ENCODE measurements around the gene VRTN.

Gene VRTN

DNA sequence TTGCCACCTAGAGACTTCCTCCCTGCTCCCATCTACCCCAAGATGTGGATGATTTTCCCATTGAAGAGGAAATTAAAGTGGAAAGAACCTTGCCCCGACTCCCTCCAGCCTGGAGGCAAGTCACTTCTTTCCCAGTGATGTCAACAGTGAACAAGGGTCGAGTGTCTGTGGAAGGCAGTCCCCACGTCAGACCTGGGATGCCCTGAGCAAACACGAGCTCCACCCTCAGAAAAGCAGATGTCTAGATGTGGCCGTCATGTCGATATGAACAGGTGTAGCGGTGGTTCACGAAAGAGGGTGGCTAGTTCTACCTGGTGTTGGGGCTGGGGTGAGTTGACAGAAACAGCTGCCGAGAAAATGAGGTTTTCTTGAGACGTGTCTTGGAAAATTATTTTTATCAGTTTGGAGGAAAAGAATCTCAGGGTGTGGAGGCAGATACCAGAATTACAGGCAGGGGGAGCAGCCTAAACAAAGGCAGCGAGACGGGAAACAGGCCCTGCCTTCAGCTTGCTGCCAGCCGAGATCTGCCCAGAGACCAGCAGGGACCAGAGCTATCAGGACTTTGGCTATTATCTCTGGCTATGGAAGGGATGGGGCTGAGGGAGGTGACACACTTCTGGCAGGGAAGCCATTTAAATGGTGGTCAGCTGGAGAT lies 51.9 kb downstream of the VRTN start:
- no peak for DNase-seq

DNA sequence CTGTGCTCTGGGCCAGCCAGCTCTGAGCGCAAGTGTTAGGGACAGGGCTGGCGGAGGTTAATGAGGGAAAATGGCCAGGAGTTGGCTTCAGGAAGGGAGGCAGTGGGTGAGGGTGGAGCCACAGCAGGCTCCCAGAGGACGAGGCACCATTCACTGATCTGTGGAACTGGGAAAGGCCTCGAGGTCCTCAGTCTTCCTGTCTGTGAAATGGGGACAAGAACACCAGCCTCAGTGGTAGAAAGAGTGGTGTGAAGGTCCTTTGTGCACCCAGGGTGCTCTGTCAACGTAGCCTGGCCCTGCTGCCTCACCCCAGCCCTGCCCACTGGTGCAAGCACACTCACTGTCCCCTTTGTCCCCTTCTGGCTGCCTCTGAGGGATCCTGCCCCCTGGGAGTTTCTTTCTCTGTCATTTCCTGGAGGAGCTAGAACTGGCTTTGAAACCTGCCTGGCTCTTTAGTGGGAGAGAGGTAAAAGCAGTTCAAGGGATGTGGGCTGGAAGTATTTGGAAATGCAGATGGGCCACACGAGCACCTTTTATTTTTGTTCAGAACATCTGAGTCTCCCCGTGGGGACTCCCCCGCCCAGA lies 52.7 kb downstream of the VRTN start:
- DNase-seq: no peak

DNA sequence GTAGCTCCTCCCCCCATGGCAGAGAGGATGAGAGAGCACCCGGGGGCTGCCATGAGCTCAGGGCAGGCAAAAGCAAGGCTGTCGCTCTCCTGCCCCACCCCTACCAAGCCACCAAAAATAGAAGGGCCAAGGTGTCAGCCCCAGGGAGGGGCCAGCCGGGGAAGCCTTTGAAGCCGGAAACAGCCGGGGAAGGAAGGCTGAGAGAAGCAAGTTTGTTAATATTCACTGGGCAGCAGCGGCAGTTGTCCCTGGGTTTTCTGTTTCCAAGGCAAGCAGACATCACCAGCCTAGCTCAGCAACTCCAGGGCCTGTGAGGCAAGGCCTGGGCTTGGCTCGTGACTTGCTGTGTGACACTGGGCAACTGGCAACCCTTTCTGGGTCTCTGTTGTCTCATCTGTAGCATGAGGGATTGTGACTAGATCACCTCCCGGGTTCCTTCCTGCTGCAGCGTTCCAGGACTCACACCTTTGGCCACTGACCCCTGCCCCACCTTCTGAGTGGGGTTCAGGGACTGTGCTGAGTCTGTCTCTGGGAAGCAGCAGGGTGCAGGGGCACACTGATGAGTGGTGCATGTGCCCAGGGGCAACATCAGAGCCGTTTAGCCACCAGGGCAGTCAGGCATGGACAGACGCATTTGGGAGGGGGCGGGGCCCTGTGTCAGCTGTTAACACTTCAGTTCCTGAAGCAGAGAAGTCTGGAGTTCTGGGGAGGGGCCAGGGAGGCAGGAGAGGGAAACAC lies 53.4 kb downstream of the VRTN start:
- DNase-seq: no peak

DNA sequence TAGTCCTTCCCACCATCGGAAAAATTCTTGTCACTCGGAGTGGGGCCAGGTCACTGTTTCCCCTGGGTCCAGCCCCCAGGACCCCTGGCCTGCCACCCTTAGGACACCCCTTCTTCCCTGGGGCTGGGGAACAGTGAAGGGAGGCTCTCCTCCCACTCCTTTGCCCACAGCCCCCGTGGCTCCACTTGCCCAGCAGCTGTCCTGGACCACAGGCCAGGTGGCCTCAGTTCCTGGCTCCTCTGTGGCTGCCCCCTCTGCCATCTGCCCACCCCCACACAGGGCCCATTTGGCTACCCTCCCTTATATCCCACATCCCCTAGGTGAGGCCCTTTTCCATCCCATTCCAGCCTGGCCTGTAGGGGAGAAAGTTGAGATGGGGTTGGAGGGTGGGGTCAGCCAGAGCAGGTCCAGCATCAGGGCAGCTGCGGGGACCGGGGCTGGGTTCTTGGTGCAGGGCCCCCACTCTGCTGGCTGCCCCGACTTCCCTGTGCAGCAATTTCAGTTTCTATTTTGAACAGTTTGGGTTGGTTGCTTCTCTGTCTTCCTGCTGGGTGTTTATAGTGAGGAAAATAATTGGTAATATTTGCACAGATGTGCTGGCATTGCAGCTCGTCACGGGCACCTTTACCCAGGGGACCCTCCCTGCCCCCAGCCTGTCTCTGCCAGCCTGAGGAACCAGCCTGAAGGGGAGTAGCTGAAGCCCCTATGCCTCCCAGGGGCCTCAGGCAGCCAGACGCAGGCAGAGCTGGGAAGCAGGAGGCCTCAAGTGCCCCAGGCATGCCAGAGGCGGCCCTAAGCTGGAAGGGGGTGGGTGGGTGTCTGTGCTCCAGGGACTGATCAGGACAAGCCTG lies 54.4 kb downstream of the VRTN start:
- no peak for DNase-seq

DNA sequence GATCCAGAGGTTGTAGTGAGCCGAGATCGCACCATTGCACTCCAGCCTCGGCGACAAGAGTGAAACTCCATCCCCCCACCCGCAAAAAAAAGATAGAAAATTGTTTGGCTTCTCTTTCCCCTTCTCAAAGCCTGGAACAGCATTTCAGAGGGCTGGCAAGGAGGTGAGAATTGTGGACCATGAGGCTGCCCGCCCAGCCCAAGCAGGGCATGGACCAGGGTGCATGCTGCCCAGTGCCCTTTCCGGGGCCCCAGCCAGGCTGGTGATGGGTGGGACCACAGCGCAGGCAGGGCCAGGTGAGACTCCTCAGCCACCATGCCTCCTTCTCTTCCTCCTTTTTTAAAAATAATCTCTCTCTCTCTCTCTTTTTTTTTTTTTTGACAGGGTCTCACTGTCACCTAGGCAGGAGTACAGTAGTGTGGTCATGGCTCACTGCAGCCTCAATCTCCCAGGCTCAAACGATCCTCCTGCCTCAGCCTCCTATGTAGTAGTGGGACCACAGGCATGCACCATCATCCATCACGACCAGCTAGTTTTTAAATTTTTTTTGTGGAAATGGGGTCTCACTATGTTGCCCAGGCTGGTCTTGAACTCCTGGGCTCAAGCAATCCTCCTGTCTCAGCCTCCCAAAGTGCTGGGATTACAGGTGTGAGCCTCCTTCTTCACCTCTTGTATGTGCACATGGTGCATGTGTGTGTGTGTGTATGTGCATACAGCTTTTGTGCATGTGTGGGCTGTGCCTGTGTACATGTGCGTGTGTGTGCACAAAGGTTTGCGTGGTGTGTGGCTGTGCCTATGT lies 55.5 kb downstream of the VRTN start:
- no peak for DNase-seq

DNA sequence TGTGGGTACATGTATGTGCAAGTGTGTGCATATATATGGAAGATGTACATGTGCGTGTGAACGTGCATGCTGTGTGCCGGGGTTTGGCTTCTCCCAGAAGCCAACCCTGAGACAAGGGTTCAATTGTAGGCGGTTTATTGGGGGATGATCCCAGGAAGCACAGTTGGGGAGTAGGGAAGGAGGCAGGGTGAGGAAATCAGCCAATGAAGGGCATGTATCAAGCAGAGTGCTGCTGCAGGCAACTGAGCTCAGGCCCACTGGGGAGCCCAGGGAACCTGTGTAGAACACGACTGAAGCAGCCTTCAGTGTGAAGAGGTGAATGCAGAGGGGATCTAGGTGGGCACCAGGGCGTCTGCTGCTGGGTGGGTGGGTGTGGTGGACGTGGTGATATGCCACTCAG lies 56.2 kb downstream of the VRTN start:
- DNase-seq: no peak

DNA sequence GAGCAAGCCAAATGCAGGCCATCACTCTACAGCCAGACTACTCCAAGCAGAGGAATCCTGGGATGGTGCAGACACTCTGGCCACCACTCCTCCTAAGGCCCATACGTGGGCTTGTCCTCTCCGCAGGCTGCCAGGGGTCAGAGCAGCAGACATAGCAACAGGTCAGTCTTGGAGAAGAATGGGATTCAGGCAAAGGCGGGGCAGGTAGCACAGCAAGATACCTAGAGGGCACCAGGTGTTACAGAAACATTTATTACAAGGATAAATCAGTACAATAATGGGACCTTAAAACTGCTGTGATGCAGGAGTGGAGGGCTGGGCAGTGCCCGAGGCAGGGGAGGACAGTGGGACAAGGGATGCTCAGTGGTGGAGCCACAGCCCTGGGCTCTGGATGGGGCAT lies 57.4 kb downstream of the VRTN start:
- no peak for DNase-seq

DNA sequence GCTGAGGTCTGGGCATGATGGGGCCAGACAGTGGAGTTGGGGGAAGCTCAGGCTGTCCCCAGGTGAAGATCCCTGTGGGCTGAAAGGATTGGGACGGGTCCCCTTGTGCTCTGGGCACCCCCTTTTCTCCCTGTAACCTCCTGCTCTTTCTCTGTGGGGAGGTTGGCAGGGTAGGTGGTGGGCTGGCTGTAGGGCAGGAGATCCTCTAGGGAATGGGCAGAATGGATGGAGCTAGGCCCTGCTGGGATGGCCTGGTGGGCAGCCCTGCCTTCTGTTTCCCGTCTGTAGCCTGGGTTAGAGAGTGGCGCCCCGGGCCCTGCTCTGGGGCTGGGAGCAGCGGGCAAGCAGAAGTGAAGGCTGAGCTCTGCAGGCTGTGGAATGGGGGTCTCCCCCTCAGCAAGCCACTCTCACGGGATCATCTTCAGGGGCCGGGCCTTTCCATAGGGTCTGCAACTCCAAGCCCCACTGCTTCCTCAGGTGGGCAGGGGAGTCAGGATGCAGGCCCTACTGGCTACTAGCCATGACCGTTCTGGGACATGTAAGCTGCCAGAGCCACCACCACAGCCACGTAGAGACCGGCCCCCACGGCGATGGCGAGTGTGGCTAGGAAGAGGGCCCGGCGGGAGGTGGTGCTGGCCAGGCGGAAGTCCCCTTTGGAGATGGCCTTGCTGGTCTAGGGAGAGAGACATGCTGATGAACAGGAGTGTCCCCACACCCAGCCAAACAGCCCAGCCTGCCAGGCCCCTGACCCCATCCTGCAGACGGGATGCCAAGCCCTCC lies 58.9 kb downstream of the VRTN start:
- no peak for DNase-seq

DNA sequence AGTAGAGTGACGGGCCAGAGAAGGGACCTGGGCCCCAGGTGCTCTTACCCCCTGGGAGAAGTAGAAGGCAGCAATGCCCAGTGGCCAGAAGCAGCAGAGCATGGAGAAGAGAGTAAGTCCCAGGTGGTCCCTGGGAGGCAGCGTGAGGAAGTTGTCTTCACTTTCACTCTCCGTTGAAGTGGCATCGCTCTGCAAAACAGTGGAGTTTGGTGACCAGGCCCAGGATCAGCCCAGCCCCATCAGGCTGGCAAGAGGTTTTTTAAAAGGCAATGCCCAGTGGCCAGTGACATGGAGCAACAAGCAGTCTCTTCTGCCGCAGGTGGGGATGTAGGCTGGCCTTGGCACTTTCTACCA lies 59.5 kb downstream of the VRTN start:
- no peak for DNase-seq

DNA sequence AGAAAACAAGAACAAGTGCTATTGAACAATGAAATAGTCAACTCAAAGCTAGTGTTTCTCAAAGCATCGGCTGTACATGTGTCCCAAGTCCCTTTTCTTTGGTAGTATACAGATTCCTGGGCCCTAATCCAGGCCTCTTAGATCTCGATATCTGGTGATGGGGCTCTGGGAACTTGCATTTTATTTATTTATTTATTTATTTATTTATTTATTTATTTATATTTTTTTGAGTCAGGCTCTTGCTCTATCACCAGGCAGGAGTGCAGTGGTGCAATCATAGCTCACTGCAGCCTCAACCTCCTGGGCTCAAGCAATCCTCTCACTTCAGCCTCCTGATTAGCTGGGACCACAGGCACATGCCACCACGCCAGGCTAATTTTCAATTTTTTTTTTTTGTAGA lies 60.6 kb downstream of the VRTN start:
- no peak for DNase-seq

DNA sequence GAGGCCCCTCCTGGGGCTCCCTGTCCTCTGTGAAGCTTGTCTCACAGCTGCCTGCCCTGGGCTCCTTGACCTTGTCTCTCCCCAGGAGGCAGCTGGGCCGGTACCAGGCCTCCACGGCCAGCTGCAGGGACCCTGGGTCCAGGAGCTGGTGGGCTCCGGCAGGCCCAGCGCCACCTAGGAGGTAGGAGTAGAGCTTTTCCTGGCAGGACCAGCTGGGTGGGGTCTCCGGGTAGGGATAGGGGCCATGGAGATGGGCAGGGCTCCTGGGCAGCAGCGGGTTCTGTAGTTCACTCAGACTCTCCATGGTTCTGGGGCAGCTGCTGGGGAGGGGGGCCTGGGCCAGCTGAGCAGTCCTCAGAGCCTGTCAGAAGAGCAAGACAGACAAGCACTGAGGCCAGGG lies 61.2 kb downstream of the VRTN start:
- no peak for DNase-seq

All from NCI-H1436 (cell line).